ENCODE measurements around the gene PPIE. TPM values are rescaled to one million over a fixed set of nuclear protein-coding genes. Genes with fewer than 3 reads are reported as not detected.

Gene PPIE
- total and polyA plus RNA-seq, 2 experiments from 2014 or later: 27.8 to 51.9 TPM

DNA sequence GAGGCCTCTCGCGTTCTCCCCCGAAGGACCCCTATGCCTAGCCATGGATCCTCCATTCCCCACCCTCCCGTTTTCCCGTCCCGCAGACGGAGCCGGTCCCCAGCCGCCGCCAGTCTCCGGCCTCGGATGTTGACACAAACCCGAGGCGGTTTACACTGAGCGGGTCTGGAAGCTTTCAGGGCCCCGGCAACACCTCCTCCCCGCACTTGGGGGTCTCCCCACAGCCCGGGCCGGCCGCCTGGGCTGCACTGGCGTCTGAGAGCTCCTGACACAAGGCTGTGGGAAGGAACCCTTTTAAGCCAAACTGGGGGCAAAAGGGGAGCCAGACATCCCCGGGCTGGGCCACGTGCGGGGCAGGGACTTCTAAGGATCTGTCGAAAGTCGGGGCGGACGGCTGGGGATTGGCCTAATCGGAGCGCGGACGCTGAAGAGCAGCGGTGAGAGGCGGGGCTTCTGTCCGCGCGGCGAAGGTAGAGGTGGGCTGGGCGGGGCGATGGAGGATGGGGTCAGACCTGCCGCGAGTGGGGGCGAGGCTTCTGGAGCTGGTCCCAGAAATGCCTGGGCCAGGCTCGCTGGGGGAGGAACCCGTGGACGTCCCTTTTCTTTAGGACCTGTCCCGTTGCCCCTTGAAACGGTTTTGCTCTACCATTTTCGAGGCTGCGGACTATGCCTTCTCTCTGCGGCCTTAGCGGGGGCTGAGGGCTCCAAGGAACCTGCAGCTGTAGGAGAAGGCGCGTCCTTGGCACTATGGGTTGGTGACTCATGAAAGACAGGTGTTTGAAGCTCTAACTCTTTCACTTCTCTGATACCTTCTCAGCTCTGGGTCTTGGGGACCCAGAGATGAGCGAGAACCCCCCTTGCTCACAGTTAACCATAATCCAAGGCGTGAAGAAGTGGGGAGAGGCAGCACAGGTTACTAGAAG lies 46.3 kb upstream of the PPIE start:
- no peaks in the 10 kb centered on the region; the same call in 1 of the 2 replicates for H3K4me1 ChIP-seq (ENCODE audit: insufficient read depth)
- Mint-ChIP-seq H3K36me3 (ENCODE audit: low read depth) (no peaks in the 10 kb centered on the region), H3K27me3 (ENCODE audit: insufficient read depth, low read depth, poor library complexity) (peaks cover 96% of the 10 kb centered on the region), H3K4me3 (peak overlapping the region; percentile 55), H3K9me3 (no peaks in the 10 kb centered on the region), H3K4me1 (peaks cover 17% of the 10 kb centered on the region), H3K27ac (no peak overlapping the region)
- peak; percentile 90 for DNase-seq (ENCODE audit: low spot score)
- H3K36me3 ChIP-seq (ENCODE audit: insufficient read depth): no peaks in the 10 kb centered on the region
- peak overlapping the region; percentile 87 for H3K4me2 ChIP-seq
- peak overlapping the region; percentile 59 for H3K4me3 ChIP-seq
- no peaks in the 10 kb centered on the region for H3K9me2 ChIP-seq (ENCODE audit: insufficient read depth)
- H2AFZ ChIP-seq: peak overlapping the region; percentile 66
- H3K27ac ChIP-seq (ENCODE audit: low read depth): no peak overlapping the region
- TF ChIP-seq ZNF114 (CRISPR knock-in tag; IDR thresholded peaks at IDR 0.05) (no peak), EZH2phosphoT487 (IDR thresholded peaks at IDR 0.05; ENCODE audit: unreplicated experiment) (peak; percentile 17), STAT1 (IDR thresholded peaks at IDR 0.05; ENCODE audit: unreplicated experiment) (no peak), EZH2 (IDR thresholded peaks at IDR 0.05; ENCODE audit: low read depth, unreplicated experiment) (peak; percentile 94), ZNF331 (CRISPR knock-in tag; IDR thresholded peaks at IDR 0.05; ENCODE audit: low read depth) (no peak)
- TF ChIP-seq, protein P1, sequence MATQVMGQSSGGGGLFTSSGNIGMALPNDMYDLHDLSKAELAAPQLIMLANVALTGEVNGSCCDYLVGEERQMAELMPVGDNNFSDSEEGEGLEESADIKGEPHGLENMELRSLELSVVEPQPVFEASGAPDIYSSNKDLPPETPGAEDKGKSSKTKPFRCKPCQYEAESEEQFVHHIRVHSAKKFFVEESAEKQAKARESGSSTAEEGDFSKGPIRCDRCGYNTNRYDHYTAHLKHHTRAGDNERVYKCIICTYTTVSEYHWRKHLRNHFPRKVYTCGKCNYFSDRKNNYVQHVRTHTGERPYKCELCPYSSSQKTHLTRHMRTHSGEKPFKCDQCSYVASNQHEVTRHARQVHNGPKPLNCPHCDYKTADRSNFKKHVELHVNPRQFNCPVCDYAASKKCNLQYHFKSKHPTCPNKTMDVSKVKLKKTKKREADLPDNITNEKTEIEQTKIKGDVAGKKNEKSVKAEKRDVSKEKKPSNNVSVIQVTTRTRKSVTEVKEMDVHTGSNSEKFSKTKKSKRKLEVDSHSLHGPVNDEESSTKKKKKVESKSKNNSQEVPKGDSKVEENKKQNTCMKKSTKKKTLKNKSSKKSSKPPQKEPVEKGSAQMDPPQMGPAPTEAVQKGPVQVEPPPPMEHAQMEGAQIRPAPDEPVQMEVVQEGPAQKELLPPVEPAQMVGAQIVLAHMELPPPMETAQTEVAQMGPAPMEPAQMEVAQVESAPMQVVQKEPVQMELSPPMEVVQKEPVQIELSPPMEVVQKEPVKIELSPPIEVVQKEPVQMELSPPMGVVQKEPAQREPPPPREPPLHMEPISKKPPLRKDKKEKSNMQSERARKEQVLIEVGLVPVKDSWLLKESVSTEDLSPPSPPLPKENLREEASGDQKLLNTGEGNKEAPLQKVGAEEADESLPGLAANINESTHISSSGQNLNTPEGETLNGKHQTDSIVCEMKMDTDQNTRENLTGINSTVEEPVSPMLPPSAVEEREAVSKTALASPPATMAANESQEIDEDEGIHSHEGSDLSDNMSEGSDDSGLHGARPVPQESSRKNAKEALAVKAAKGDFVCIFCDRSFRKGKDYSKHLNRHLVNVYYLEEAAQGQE (IDR thresholded peaks at IDR 0.05; ENCODE audit: unreplicated experiment): no peak
- TF ChIP-seq, protein P2, sequence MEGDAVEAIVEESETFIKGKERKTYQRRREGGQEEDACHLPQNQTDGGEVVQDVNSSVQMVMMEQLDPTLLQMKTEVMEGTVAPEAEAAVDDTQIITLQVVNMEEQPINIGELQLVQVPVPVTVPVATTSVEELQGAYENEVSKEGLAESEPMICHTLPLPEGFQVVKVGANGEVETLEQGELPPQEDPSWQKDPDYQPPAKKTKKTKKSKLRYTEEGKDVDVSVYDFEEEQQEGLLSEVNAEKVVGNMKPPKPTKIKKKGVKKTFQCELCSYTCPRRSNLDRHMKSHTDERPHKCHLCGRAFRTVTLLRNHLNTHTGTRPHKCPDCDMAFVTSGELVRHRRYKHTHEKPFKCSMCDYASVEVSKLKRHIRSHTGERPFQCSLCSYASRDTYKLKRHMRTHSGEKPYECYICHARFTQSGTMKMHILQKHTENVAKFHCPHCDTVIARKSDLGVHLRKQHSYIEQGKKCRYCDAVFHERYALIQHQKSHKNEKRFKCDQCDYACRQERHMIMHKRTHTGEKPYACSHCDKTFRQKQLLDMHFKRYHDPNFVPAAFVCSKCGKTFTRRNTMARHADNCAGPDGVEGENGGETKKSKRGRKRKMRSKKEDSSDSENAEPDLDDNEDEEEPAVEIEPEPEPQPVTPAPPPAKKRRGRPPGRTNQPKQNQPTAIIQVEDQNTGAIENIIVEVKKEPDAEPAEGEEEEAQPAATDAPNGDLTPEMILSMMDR (conservative IDR thresholded peaks at IDR 0.05; ENCODE audit: low read depth in 2 of 2): no peak
- H3K27me3 ChIP-seq (ENCODE audit: insufficient read depth): peaks cover 99% of the 10 kb centered on the region
- peak; percentile 64 for ATAC-seq
- 0 out of 2 replicates have a peak, but pooled peaks cover 13% of the 10 kb centered on the region for H4K20me1 ChIP-seq (replicated peaks; ENCODE audit: insufficient read depth)
- no peaks in the 10 kb centered on the region for H3K79me2 ChIP-seq (replicated peaks; ENCODE audit: insufficient read depth)
- no peaks in the 10 kb centered on the region for H3F3A ChIP-seq (replicated peaks; ENCODE audit: low read depth)

DNA sequence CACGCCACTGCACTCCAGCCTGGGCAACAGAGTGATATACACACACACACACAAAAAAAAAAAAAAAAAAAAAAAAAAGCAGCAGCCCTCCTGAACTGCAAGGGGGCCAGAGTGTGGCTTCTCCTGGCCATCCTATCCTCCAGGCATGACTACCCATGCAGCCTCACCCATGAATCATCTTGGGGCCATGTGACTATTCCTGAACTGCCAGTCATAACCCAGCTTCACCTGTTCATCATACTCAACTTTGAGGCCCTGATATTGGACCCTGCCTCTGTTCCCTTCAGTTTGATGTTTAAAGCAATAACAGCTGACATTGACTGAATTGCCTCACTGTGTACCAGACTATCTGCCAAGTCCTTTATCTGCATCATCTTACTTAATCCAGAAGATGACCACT lies 44.7 kb upstream of the PPIE start:
- no peak for DNase-seq (ENCODE audit: low spot score)
- H3K27ac Mint-ChIP-seq: no peak overlapping the region
- TF ChIP-seq ZNF114 (CRISPR knock-in tag; IDR thresholded peaks at IDR 0.05) (no peak), POLR2AphosphoS5 (IDR thresholded peaks at IDR 0.05; ENCODE audit: low read depth) (no peak)
- TF ChIP-seq, protein P3, sequence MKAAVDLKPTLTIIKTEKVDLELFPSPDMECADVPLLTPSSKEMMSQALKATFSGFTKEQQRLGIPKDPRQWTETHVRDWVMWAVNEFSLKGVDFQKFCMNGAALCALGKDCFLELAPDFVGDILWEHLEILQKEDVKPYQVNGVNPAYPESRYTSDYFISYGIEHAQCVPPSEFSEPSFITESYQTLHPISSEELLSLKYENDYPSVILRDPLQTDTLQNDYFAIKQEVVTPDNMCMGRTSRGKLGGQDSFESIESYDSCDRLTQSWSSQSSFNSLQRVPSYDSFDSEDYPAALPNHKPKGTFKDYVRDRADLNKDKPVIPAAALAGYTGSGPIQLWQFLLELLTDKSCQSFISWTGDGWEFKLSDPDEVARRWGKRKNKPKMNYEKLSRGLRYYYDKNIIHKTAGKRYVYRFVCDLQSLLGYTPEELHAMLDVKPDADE (IDR thresholded peaks at IDR 0.05): no peak

More for the DNA sequence above, 44.7 kb upstream of the PPIE start:
- H3K4me1 Mint-ChIP-seq: peaks cover 17% of the 10 kb centered on the region
- H2AFZ ChIP-seq: no peak overlapping the region
- H3K36me3 ChIP-seq (ENCODE audit: insufficient read depth): no peaks in the 10 kb centered on the region
- H3K4me3 ChIP-seq: no peak overlapping the region
- no peaks in the 10 kb centered on the region for H3K79me2 ChIP-seq (replicated peaks; ENCODE audit: insufficient read depth)
- 0 out of 2 replicates have a peak, but pooled peaks cover 13% of the 10 kb centered on the region for H4K20me1 ChIP-seq (replicated peaks; ENCODE audit: insufficient read depth)
- H3K36me3 Mint-ChIP-seq (ENCODE audit: low read depth): no peaks in the 10 kb centered on the region; the same call in 2 of the 3 replicates
- H3K27ac ChIP-seq (ENCODE audit: low read depth): no peak overlapping the region
- peaks cover 99% of the 10 kb centered on the region for H3K27me3 ChIP-seq (ENCODE audit: insufficient read depth)
- no peak overlapping the region; the same call in 2 of the 3 replicates for H3K4me3 Mint-ChIP-seq
- no peak overlapping the region for H3K4me2 ChIP-seq
- no peaks in the 10 kb centered on the region for H3K9me2 ChIP-seq (ENCODE audit: insufficient read depth)
- no peaks in the 10 kb centered on the region; the same call in 1 of the 2 replicates for H3K4me1 ChIP-seq (ENCODE audit: insufficient read depth)
- peaks cover 2% of the 10 kb centered on the region; the same call in 1 of the 3 replicates for H3K9me3 Mint-ChIP-seq
- peaks cover 96% of the 10 kb centered on the region for H3K27me3 Mint-ChIP-seq (ENCODE audit: insufficient read depth, low read depth, poor library complexity)
- no peaks in the 10 kb centered on the region for H3F3A ChIP-seq (replicated peaks; ENCODE audit: low read depth)
- ATAC-seq: no peak
